HG02623 (cell line): ENCODE measurements around the gene GHRHR.

Experiments used
- ATAC-seq: cut with Tn5 transposase; IDR thresholded peaks from one replicate; pipeline ENCODE4 v1.9.1; 2021; ENCODE audit warnings: moderate library complexity; ENCODE audit not compliant: unreplicated experiment

Gene GHRHR

DNA sequence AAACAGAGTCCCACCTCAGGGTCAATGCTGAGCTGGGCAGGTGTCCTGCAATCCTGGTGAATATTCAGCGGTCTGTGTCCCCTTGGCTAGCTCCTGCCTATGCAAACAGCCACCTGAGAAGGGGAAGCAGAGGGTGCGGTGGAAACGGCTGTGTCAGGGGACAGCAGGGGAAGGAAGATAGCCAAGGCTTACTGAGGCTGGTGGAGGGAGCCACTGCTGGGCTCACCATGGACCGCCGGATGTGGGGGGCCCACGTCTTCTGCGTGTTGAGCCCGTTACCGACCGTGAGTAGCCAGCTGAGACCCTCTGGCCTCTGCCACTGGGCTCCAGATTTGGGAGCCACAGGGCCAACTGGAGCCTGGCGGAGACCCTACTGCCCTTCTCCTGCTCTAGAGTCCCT is at the start of gene GHRHR:
Gene GHRHR, plus strand, starts transcription at position 112 of the 400 bp plus-strand sequence. Its CDS starts 116 bp downstream, at position 228.
- no peak for ATAC-seq

DNA sequence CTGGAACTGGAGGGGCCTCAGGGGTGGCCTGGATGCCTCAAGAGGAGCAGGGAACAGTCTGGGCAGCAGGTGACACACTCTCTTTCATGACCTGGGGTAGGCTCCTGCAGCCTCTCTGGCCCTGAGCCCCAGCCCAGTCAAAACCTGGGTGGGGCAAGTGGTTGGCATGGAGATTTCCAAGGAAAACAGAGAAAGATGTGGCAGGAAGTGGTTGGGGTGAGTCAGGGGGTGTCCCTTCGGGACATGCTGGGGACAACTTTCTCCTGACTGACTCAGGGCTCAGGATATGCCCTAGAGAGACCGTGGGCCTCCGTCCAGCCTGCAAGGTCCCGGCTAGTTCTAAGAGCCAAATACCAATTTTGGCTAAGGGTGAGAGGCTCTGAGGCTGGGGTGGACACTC is 49.2 kb upstream of the GHRHR start:
- ATAC-seq: no peak

DNA sequence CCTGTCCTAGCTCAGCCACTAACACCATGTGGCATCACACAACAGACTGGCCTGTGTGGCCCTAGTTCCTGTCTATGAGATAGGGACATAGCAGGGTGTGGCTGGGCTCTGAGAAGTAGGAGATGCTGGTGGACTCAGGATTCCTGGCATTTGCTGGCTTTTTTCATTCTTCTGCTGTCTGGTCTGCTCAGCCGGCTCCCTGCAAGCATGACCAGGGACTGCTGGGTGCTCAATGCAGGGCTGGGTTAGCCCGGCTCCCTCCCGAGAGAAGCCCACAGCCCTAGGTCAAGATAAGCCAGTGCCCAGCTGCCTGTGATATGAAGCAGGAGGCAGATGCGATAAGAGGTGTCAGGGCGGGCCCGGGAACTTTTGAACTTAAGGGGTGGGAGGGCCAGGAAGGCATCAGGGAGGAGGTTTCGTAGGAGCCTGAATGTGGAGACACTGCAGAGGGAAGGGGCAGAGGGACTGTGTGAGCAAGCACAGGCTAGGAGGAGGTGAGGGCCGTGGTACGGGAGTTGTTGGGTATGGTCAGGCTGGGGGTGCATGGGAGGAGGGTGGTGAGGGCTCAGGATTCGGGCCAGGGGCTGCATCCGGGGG is 48.6 kb upstream of the GHRHR start:
- no peak for ATAC-seq

DNA sequence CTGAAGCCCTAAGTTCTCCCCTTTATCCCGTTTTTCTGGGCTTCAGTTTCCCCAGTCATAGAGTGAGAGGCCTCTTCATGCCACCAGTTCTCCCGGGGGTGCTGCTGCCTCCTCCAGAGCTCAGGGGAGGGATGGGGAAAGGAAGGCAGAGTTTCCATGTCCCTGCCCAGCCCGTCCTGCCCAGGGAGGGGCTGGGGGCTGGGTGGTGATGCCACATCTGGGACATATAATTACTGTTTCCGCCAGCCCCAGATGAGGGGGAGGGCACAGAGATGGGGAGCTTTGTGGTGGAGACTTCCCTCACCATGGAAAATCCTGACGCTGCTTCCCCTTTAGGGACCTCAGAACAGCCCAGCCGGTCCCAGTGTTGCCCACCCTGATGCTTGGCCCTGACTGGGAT is 48.0 kb upstream of the GHRHR start:
- no peak for ATAC-seq

DNA sequence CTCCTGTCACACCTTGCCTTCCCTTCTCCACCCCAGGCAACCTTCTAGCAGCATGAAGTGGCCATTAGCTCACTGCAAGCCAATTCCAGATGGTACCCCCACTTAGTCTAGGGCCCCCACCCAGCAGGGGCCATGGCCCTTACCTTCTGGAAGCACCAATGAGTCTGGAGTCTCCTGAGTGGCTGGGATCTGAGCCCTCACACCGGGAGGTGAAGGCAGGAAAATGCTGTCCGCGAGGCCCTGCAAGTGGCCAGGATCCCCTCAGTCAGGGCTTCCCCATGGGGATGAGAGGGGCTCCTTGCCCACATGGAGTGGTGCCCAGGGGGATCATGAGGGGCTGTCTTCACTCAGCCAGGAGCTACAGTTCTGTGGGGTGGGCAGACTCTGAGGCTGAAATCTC is 47.5 kb upstream of the GHRHR start:
- no peak for ATAC-seq

DNA sequence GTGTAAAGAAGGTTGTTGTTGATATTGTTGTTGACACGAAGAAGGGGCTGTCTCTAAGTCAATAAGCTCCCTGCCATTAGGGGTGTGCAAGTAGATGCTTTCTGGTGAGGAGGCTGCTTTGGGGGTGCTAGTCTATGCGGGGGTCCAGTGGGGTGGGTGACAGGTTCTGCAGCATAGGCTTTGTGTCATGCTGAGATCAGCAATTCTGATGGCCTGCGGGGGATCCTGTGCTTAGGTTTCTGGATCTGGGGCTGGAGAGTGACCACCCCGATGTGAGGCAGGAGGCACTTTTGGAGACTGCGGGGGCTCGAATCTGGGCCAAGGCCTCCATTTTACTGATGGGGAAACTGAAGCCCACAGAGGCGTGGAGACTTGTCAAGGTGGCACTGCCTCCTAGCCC is 47.0 kb upstream of the GHRHR start:
- ATAC-seq: no peak

DNA sequence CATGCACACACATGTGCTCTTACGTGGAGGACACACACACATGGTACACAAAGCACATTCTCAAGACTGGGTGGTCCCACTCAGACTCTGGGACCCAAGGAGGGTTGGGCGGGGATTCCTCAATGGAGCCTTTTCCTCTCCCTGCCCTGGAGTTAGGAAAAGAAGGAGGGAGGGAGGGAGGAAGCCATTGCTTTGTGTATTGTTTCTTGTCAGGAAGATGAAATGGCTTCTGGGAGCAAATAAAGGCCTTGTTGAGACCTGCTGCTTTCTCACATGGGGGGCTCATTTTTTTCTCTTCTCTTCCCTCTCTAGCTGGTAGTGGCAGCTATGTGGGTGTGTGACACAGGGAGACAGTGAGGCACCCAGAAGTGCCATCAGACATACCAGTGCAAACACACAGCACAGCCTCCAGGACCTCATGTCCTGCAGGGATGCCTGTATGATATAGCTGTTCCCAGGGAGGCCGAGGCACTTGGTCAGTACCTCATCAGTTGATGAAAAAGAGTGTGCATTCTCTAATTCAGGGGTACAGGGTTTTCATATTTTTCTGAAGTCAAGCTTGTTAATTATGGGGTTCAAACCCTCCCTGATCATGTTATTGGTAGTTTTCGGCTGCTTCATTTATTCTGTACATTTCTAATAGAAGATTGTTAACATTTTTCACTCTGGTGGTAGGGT is 46.4 kb upstream of the GHRHR start:
- ATAC-seq: no peak

DNA sequence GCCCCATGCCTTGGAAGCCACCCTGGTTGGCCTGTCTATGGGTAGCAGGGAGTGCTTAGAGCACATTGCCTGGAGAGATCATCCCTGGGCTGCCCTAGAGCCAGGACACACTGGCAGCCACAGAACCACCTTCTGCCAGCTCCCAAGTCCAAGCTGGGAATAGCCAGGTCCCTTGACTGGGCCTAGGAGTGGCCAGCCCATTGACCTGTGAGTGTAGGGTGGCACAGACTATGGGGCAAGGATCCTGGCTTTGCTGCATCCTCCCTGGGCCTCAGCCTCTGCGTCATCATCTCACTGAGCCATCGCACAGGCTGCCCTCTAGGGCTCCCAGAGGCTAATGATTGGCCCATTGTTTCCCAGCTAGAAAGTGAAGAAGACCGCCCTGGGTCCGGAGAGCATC is 45.1 kb upstream of the GHRHR start:
- ATAC-seq: no peak

DNA sequence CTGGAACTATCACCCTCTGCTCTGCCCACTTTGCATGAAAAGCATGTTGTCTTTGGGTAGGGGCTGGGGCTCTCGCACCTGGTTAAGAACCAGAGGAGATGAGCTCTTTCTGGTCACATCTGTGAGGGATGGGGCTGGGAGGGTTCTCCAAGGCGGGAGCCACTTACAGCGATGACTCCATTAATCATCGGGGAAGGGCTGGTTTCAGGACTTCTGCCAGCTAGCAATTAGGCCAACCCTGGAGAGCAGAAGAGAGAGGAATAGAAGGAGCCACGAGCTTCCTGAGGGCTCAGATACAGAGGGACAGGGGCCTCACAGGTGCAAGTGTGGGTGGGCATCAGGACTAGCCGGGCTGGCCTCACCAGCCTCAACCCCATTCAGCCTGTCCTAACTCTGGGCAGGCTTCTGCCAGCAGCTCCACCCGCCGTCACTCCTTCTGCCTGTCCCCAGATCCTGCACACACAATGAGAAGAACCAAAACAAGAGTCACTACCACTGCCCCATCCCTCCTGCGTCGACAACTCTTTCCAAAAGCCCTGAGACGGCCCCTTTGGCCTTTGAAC is 43.7 kb upstream of the GHRHR start:
- ATAC-seq: no peak

DNA sequence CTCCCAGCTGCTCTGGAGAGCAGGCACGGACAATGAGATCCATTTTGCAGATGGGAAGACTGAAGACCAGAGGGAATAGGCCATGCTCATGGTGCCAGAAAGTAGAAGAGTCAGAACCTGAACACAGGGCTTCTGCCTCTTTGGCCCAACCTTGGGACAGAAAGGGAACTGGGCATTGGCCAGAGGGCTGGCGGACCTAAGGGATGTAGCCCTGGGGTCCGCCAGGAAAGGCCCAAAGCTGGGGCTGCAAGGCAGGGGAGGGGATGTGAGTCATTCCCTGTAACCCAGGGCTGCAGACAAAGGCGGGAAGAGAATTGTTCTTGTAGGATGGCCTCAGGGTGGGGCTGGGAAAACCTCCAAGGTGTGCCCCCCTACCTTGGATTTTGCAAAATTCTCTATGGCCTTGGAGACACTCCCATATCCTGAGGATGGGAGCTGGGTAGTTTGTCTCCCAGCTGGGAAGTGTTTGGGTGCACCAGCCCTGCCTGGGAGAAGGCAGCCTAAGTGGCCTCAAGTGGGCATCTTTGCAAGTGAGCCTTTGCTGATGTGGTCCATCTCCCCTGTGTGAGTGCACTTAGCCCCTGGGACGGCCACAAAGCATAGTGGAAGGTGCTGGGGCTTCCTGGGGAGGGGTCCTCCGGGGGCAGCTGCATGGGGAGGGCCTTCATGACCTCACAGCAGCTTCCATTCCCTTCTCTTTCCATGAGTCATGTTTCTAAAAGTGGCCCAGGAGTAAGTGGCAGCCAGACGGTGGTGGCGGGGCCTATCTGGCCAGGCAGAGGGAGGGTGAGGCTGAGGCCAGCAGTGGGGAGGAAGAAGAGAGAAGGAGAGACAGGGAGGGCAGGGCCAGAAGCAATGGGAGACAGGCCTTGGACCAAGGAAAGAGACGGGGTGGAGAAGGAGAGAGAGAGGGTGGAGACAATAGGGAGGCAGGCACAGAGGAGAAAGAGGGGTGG is 42.9 kb upstream of the GHRHR start:
- ATAC-seq: no peak

DNA sequence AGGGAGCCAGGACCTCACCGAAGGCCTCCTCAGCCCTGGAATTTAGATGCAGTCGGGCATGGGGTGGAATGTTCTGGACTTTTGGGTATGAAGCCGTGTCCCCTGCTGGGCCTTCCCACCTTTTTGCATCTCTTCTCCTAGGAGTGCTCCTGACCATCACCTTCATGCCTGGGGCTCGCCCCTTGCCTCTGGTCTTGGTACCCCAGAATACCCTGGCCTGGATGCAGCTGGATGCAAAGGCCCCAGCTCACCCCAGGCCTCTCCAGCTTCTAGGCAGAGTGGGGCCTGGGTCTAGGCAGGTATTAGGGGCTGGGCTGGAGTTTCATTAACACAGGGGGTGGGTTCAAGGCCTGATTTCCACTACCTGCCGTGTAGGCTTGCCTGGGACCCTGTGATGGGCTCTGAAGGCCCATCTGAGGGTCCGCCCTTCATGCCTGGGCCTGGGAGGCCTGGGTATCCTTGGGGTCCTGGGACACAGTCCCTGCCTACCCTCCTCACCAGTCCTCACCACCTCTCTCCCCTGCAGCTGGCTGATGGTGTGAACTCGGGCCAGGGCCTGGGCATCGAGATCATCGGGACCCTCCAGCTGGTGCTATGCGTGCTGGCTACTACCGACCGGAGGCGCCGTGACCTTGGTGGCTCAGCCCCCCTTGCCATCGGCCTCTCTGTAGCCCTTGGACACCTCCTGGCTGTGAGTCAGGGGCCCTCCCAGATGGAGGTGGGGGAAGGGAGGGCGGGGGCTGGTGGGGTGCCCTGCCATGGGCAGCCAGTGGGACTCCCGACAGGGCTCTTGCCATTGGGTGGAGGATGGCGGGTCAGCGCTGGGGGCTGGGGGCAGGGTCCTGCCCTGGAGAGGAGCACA is 42.0 kb upstream of the GHRHR start:
- ATAC-seq: no peak

DNA sequence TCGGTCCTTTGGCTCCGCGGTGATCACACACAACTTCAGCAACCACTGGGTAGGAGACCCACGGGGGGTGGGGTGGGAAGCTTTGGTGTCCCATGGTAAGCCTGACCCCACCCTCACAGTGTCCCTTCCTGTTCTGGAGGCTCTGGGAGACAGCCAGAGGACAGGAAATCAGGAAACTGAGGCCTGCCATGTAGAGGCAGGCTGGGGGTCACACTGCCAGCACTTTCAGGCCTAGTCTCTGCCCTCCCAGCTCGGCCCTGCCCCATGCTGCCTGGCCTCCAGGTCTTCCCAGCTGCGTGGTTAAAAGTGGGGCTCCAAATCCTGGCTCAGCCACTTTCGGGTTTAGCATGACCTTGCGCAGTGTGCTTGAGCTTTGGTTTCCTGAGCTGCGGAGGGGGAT is 41.2 kb upstream of the GHRHR start:
- ATAC-seq: no peak

DNA sequence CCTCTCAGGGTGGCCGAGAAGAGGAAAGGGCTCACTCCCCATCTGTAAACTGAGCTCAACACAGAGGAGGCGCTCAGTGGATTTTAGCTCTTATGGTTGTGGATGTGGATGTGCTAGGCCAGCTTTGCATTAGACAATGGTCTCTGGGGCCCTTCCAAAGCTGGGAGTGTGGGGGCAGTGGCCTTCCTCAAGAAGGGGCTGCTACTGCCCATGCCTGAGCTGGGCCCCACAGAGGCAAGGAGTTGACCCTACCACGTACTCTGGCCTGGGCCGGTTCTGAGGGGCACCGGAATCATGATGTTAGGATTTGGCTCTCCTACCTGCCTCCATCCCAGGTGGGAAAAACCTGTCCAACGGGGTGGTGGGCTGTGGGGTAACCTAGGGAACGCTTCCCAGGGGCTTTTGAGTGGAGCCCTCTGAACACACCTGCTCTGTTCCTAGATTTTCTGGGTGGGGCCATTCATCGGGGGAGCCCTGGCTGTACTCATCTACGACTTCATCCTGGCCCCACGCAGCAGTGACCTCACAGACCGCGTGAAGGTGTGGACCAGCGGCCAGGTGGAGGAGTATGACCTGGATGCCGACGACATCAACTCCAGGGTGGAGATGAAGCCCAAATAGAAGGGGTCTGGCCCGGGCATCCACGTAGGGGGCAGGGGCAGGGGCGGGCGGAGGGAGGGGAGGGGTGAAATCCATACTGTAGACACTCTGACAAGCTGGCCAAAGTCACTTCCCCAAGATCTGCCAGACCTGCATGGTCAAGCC is 40.6 kb upstream of the GHRHR start:
- no peak for ATAC-seq

DNA sequence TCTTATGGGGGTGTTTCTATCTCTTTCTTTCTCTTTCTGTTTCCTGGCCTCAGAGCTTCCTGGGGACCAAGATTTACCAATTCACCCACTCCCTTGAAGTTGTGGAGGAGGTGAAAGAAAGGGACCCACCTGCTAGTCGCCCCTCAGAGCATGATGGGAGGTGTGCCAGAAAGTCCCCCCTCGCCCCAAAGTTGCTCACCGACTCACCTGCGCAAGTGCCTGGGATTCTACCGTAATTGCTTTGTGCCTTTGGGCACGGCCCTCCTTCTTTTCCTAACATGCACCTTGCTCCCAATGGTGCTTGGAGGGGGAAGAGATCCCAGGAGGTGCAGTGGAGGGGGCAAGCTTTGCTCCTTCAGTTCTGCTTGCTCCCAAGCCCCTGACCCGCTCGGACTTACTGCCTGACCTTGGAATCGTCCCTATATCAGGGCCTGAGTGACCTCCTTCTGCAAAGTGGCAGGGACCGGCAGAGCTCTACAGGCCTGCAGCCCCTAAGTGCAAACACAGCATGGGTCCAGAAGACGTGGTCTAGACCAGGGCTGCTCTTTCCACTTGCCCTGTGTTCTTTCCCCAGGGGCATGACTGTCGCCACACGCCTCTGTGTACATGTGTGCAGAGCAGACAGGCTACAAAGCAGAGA is 39.9 kb upstream of the GHRHR start:
- ATAC-seq: no peak

DNA sequence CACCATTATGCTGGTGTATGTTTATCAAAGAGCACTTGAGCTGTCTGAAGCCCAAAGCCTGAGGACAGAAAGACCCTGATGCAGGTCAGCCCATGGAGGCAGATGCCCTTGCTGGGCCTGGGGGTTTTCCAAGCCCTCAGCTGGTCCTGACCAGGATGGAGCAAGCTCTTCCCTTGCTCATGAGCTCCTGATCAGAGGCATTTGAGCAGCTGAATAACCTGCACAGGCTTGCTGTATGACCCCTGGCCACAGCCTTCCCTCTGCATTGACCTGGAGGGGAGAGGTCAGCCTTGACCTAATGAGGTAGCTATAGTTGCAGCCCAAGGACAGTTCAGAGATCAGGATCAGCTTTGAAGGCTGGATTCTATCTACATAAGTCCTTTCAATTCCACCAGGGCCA is 39.1 kb upstream of the GHRHR start:
- ATAC-seq: no peak

DNA sequence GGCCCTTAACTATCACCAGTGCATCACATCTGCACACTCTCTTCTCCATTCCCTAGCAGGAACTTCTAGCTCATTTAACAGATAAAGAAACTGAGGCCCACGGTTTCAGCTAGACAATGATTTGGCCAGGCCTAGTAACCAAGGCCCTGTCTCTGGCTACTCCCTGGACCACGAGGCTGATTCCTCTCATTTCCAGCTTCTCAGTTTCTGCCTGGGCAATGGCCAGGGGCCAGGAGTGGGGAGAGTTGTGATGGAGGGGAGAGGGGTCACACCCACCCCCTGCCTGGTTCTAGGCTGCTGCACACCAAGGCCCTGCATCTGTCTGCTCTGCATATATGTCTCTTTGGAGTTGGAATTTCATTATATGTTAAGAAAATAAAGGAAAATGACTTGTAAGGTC is 38.6 kb upstream of the GHRHR start:
- ATAC-seq: no peak

DNA sequence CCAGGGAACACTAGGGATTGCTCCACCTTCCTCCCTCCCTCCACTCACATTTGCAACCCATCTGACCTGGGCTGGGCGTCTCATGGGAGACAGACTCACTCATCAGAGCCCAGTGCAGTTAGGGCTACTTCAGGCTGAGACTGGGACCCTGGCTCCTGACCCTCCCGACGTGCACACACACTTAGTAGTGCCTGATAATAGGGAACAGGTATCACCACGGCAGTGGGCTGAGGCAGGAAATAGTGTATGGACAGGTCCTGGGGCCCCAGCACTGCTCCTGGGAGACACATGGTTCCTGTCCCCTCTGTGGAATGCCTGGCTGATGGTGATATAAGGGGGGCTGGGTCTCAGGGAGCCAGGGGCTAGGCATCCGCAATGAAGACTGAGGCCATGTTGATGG is 37.8 kb upstream of the GHRHR start:
- ATAC-seq: no peak

DNA sequence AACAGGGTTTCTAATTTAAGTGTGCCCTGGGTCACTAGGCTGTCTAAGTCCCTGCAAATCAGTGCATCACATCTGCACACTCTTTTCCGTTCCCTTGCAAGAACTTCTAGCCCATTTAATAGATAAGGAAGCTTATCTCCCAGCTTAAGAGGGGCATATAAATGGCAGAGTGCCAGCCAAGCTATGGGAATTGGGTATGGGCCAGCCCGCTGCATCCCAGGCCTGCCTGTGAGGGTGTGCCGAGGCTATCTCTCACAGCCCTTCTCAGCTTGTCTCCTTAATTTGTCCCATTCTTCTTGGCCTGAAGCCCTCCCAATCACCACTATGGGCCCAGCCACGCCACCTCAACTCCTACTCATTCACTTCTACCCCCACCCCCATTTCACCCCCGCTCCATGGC is 37.4 kb upstream of the GHRHR start:
- ATAC-seq: no peak

DNA sequence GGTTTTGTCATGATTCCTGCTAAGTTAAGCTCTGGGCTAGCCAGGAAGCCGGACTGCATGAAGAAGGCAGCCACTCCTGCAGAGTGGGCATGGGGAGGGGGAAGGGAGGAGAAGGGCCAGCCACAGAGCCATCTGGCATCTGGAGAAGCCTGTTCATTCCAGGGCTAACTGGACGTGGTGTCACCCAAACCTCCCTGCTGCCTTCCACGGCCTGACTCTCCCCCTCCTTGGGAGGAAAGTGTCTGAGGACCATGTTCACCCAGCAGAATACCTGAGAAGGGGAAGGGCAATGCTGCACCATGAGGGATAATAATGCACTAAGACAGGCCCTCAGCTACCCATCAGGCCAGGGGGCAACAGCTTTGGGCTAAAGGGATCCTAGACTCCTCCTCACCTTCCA is 36.7 kb upstream of the GHRHR start:
- no peak for ATAC-seq
